Forelimb muscle (tissue), 1 donor: ENCODE measurements around the gene GABPB2. TPM values are rescaled to one million over a fixed set of nuclear protein-coding genes. Genes with fewer than 3 reads are reported as not detected.
A peak's percentile ranks its signal among the peaks of the same experiment; 100 is the strongest.

ENCODE experiments used
- DNase-seq: peaks from one replicate; pipeline ENCODE4 v3.0.0-alpha.2; 2013; ENCODE audit warnings: low read depth
- polyA plus RNA-seq: library from polyadenylated mRNA; unstranded; fragments of 120-200 nt; gene quantifications from one replicate; pipeline ENCODE4 v1.2.1, GENCODE V29; 2013; ENCODE audit not compliant: insufficient read length

Gene GABPB2
- polyA plus RNA-seq, 1 donor: 5.2 TPM

- DNase-seq: no peak
Measured at GRCh38 chr1:151164732-151165280, 94.2 kb downstream of the GABPB2 start.

- no peak for DNase-seq
Measured at GRCh38 chr1:151165281-151165737, 94.7 kb downstream of the GABPB2 start.

- DNase-seq: peak; percentile 98
Measured at GRCh38 chr1:151165738-151166504, 95.4 kb downstream of the GABPB2 start, which contains the start of the genes LYSMD1 and SCNM1. TSS of gene LYSMD1 (minus strand) at chr1:151165902. CDS start at chr1:151165258, 644 bp downstream. TSS of gene SCNM1 (plus strand) at chr1:151166144. CDS start at chr1:151166153, 9 bp downstream.

- no peak for DNase-seq
Measured at GRCh38 chr1:151166505-151166956, 96.0 kb downstream of the GABPB2 start.

- DNase-seq: no peak
Measured at GRCh38 chr1:151167116-151167515, 96.6 kb downstream of the GABPB2 start.

GRCh38 chr1:151171190-151171589 lies 100.6 kb downstream of the GABPB2 start:
- DNase-seq: no peak

Other genes starting within 250 kb of the GABPB2 start
- 34.5 TPM for gene ARNT, start 194.2 kb upstream of the GABPB2 start, polyA plus RNA-seq
- not detected for gene CTXND2, start 183.6 kb upstream of the GABPB2 start, polyA plus RNA-seq
- 38.6 TPM for gene SETDB1, start 144.4 kb upstream of the GABPB2 start, polyA plus RNA-seq
- gene CERS2, start 95.9 kb upstream of the GABPB2 start, polyA plus RNA-seq: 65.9 TPM
- gene ANXA9, start 88.5 kb upstream of the GABPB2 start, polyA plus RNA-seq: 2.5 TPM
- gene MINDY1, start 63.9 kb upstream of the GABPB2 start, polyA plus RNA-seq: 17.7 TPM
- 25.1 TPM for gene PRUNE1, start 62.3 kb upstream of the GABPB2 start, polyA plus RNA-seq
- 0.70 TPM for gene BNIPL, start 34.2 kb upstream of the GABPB2 start, polyA plus RNA-seq
- gene C1orf56, start 23.0 kb upstream of the GABPB2 start, polyA plus RNA-seq: 6.5 TPM
- 53.3 TPM for gene CDC42SE1, start 11.1 kb upstream of the GABPB2 start, polyA plus RNA-seq
- 10.4 TPM for gene MLLT11, start 10.4 kb upstream of the GABPB2 start, polyA plus RNA-seq
- 97.0 TPM for gene SEMA6C, start 75.9 kb downstream of the GABPB2 start, polyA plus RNA-seq
- 1.7 TPM for gene TNFAIP8L2, start 85.9 kb downstream of the GABPB2 start, polyA plus RNA-seq
- gene LYSMD1, start 95.1 kb downstream of the GABPB2 start, polyA plus RNA-seq: 12.2 TPM
- gene SCNM1, start 95.4 kb downstream of the GABPB2 start, polyA plus RNA-seq: 40.0 TPM
- 43.2 TPM for gene TMOD4, start 105.2 kb downstream of the GABPB2 start, polyA plus RNA-seq
- gene VPS72, start 119.4 kb downstream of the GABPB2 start, polyA plus RNA-seq: 46.7 TPM
- 36.6 TPM for gene PIP5K1A, start 127.8 kb downstream of the GABPB2 start, polyA plus RNA-seq
- gene PSMD4, start 184.0 kb downstream of the GABPB2 start, polyA plus RNA-seq: 116 TPM
- gene ZNF687, start 211.5 kb downstream of the GABPB2 start, polyA plus RNA-seq: 11.9 TPM